WERI-Rb-1 (cell line): ENCODE data around the gene TBC1D3I.
"Not testable (repeated sequence)": the region's sequence is repeated elsewhere in the genome, so short reads cannot be mapped to it uniquely, and the experiment has no call there.

Experiments
- DNase-seq: peaks from one replicate; pipeline ENCODE4 v3.0.0-alpha.2; 2020
- H3K27ac ChIP-seq: fragments of 250-450 bp; sonication (Bioruptor Pico); 2 replicates; pipeline ENCODE4 v1.5.1; 2020; ENCODE audit warnings: mild to moderate bottlenecking, moderate library complexity
- H3K27me3 ChIP-seq: fragments of 250-450 bp; sonication (Bioruptor Pico); 2 replicates; pipeline ENCODE4 v1.5.1; 2021; ENCODE audit warnings: mild to moderate bottlenecking, low read depth, moderate library complexity; ENCODE audit not compliant: insufficient read depth, severe bottlenecking
- H3K36me3 ChIP-seq: fragments of 250-450 bp; sonication (Bioruptor Pico); 2 replicates; pipeline ENCODE4 v1.5.1; 2020; ENCODE audit warnings: mild to moderate bottlenecking, moderate library complexity
- H3K4me3 ChIP-seq: 2 replicates; pipeline ENCODE4 v1.5.1; 2011; ENCODE audit warnings: low read depth, mild to moderate bottlenecking, control low read depth, low read length
- H3K9me3 ChIP-seq: fragments of 250-450 bp; sonication (Bioruptor Pico); 2 replicates; pipeline ENCODE4 v1.5.1; 2021; ENCODE audit warnings: mild to moderate bottlenecking, moderate library complexity; ENCODE audit not compliant: severe bottlenecking
- TF ChIP-seq, protein P1 (sequence below): IDR thresholded peaks from 2 replicates; pipeline ENCODE4 v1.5.1; 2011; ENCODE audit warnings: low read depth, mild to moderate bottlenecking, control low read depth, inconsistent platforms, low read length

The TBC1D3I gene

DNA sequence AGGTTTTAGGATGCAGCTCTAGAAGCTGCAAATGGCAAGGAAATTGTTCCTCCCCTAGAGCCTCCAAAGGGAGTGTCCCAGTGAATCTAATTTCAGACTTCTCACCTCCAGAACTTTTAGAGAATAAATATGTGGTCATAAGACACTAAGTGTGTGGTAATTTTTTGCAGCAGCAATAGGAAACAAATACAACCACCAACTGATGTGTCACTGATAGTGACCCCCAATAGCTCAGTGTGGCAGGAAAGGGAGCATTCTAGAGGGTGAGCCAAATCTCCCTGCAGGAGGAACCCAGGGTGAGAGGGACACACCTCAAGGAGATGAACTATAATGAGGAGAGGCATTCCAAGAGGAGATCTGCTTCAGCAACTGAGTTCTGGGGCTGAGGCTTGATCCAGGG, 49.5 kb downstream of the TBC1D3I start:
- no peak for DNase-seq
- Histone ChIP-seq H3K4me3 (no peak overlapping the region), H3K27me3 (no peaks in the 10 kb centered on the region), H3K27ac (no peak overlapping the region), H3K9me3 (peaks cover 13% of the 10 kb centered on the region), H3K36me3 (no peaks in the 10 kb centered on the region)
- TF ChIP-seq, protein P1, sequence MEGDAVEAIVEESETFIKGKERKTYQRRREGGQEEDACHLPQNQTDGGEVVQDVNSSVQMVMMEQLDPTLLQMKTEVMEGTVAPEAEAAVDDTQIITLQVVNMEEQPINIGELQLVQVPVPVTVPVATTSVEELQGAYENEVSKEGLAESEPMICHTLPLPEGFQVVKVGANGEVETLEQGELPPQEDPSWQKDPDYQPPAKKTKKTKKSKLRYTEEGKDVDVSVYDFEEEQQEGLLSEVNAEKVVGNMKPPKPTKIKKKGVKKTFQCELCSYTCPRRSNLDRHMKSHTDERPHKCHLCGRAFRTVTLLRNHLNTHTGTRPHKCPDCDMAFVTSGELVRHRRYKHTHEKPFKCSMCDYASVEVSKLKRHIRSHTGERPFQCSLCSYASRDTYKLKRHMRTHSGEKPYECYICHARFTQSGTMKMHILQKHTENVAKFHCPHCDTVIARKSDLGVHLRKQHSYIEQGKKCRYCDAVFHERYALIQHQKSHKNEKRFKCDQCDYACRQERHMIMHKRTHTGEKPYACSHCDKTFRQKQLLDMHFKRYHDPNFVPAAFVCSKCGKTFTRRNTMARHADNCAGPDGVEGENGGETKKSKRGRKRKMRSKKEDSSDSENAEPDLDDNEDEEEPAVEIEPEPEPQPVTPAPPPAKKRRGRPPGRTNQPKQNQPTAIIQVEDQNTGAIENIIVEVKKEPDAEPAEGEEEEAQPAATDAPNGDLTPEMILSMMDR, result no peak

DNA sequence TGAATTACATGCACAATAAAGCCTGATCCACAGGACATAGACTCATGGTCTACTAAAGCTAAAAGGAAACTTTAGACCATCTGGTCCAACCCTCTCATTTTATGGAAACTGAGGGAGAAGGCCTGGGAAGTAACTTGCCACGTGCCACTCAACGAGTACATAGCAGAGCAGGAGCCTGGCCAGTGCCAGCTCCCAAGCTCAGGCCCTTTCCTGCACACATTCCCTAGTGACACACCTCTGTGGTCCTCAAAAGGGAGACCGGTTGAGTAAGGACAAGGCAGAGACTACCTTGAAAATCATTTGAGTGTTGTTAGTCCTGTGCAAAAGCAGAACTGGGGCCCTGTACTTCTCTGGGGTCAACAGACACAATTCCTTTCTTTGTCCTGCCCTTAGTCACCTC, 50.7 kb downstream of the TBC1D3I start:
- Histone ChIP-seq H3K4me3 (no peak overlapping the region), H3K36me3 (no peaks in the 10 kb centered on the region), H3K27ac (no peak overlapping the region), H3K27me3 (no peaks in the 10 kb centered on the region), H3K9me3 (peaks cover 10% of the 10 kb centered on the region)
- TF ChIP-seq, protein P1, result no peak
- DNase-seq, result no peak

DNA sequence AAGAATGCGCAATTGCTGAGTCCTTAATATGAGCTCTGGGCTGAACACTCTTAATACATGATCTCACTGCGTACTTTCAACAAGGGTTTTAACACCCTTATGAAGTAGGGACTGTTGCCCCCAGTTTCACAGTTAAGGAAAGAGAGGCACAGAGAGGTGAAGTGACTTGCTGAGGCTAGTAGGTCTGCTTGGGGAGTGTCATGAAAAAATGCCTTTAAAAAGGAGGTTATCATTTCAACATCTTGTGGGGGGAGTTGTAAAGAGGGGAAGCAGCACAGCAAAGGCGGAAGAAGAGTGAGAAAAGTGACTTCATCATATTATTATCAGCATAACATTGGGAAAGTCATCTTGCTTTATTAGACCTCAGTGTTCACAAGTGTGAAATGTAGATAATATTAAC, 51.4 kb downstream of the TBC1D3I start:
- no peaks in the 10 kb centered on the region for H3K36me3 ChIP-seq
- no peak overlapping the region for H3K27ac ChIP-seq
- H3K9me3 ChIP-seq, result peaks cover 3% of the 10 kb centered on the region
- TF ChIP-seq, protein P1, result no peak
- no peaks in the 10 kb centered on the region for H3K27me3 ChIP-seq
- DNase-seq, result no peak
- H3K4me3 ChIP-seq, result no peak overlapping the region

DNA sequence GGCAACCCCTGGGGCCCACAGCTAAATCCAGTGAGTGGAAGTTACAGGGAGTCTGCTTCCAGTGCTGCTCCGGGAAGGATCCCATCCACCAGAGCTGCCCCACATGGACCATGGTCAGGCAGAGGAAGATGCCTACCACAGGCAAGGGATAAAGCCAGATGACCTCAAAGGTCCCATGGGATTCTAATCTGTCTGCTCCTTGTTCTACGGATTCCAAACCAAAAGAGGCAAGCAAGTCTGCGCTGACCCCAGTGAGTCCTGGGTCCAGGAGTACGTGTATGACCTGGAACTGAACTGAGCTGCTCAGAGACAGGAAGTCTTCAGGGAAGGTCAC, 52.1 kb downstream of the TBC1D3I start:
- no peak for DNase-seq
- Histone ChIP-seq H3K9me3 (no peaks in the 10 kb centered on the region), H3K36me3 (no peaks in the 10 kb centered on the region), H3K27ac (no peak overlapping the region), H3K4me3 (no peak overlapping the region), H3K27me3 (no peaks in the 10 kb centered on the region)
- TF ChIP-seq, protein P1, result no peak

DNA sequence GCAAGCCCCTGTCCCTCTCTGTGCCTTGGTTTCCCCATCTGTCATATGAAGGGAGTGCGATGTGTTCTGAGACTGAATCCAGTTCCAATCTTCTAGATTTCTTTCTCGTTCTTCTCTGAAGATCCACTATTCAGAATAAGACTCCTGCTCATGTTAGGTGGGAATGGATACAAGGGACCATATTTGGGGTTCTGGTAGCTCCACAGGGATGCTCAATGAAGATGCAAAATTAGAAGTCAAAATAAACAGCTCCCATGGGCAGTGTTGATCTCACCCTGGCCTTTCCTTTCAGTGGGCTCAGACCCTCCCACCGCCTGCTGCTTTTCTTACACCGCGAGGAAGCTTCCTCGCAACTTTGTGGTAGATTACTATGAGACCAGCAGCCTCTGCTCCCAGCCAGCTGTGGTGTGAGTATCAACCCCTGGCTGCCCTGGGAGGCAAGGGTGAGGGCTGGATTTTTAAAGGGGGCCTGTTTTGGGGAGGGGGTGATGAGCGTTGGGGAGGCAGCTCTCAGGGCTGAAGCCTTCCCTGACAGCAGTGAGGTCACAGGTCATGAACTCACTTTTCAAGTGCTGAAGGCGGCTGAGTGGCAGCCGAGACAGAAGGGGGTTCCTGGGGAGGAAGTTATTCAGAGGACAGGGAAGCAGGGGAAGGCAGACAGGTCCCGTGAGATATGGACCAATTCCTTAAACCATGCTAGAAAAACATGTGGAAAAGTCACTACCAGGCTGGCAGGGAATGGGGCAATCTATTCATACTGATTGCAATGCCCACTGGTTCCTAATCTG, 52.7 kb downstream of the TBC1D3I start:
- not testable (repeated sequence) for H3K27ac ChIP-seq, H3K36me3 ChIP-seq, H3K4me3 ChIP-seq, H3K9me3 ChIP-seq, H3K27me3 ChIP-seq, DNase-seq

DNA sequence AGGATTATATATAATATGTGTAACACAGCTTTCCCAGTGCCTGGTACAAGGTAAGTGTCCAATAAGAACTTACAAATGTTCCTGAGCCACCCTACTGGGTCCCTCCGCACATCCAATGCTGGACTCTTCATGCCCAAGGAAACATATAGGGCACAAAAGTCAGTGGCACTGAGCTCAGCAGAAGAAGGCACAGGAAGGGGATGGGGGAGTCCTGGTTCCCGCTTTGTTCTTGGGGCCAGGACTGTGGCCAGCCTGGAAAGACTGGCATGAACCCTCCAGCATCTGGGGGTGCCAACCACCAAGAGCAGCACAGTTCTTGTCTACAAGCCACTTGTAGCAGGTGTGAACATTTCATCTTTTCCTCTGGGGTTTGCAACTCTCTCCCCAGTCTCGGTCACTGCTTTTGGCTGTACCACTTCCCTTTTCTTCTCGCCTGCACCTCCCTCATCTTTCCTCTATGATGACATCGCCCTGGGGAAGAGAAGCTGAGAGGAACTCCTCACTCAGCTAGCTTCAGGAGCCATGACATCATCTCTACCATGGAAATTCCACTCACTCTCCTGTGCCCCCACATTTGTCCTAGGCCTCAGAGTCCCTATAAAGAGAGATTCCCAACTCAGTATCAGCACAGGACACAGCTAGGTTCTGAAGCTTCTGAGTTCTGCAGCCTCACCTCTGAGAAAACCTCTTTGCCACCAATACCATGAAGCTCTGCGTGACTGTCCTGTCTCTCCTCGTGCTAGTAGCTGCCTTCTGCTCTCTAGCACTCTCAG, 53.7 kb downstream of the TBC1D3I start, which contains the start of gene CCL4L2:
Gene CCL4L2, plus strand, starts transcription at position 625 of the 773 bp plus-strand sequence.
- not testable (repeated sequence) for H3K27ac ChIP-seq, H3K9me3 ChIP-seq, H3K36me3 ChIP-seq, DNase-seq, H3K27me3 ChIP-seq, H3K4me3 ChIP-seq
